ENCODE measurements around the gene KLK12. TPM values are rescaled to one million over a fixed set of nuclear protein-coding genes. Genes with fewer than 3 reads are reported as not detected.

The KLK12 gene
- total RNA-seq, 2 donors from 2014 or later: not detected

DNA sequence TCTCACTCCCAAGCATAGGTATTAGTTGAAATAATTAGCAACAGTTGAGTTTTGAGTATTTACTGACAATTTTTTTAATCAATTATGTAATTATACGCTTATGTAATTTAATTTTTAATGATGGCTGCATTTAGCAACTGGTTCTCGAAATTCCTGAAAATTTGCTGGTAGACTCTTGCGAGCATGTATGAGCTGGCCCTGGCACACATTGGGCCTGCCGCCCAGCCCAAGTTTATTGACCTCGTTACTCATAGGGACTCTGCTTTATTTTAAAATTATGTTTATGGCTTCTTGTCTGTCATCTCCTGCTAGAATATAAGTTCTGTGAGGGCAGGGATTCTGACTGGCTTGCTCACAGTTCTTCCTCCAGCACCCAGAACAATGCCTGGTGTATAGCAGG, 41.2 kb upstream of the KLK12 start:
- Histone ChIP-seq H3K9me3 (no peaks in the 10 kb centered on the region), H3K27me3 (no peaks in the 10 kb centered on the region), H3K27ac (no peak overlapping the region), H3K36me3 (replicated peaks in 1 of 2; ENCODE audit: insufficient read depth in 1 of 2, low read depth in 2 of 2) (no peaks in the 10 kb centered on the region), H3K4me3 (no peak overlapping the region), H3K4me1 (peaks cover 9% of the 10 kb centered on the region)
- WGBS, 2 donors: 85 to 88% methylated on average over 5 of the region's 5 CpGs
- TF ChIP-seq CTCF (IDR thresholded peaks at IDR 0.05) (no peak), POLR2A (IDR thresholded peaks at IDR 0.05) (no peak)
- no peak for ATAC-seq
- no peak for DNase-seq
- intact Hi-C loops (cut with DNase I): no loop called here

- DNase-seq (no peak), ATAC-seq (no peak)
- H3K27ac ChIP-seq: no peak overlapping the region
- H3K4me1 ChIP-seq: peaks cover 10% of the 10 kb centered on the region
- no peak overlapping the region for H3K4me3 ChIP-seq
- no peaks in the 10 kb centered on the region for H3K9me3 ChIP-seq
- WGBS, 2 donors: 16 to 24% methylated on average over 4 of the region's 4 CpGs
- TF ChIP-seq POLR2A (IDR thresholded peaks at IDR 0.05) (no peak), CTCF (IDR thresholded peaks at IDR 0.05) (no peak)
- intact Hi-C loops (cut with DNase I): no loop called here
- no peaks in the 10 kb centered on the region for H3K27me3 ChIP-seq
- H3K36me3 ChIP-seq (replicated peaks in 1 of 2; ENCODE audit: insufficient read depth in 1 of 2, low read depth in 2 of 2): no peaks in the 10 kb centered on the region
These were observed 36.2 kb upstream of the KLK12 start for GRCh38 chr19:51071095-51071405.

DNA sequence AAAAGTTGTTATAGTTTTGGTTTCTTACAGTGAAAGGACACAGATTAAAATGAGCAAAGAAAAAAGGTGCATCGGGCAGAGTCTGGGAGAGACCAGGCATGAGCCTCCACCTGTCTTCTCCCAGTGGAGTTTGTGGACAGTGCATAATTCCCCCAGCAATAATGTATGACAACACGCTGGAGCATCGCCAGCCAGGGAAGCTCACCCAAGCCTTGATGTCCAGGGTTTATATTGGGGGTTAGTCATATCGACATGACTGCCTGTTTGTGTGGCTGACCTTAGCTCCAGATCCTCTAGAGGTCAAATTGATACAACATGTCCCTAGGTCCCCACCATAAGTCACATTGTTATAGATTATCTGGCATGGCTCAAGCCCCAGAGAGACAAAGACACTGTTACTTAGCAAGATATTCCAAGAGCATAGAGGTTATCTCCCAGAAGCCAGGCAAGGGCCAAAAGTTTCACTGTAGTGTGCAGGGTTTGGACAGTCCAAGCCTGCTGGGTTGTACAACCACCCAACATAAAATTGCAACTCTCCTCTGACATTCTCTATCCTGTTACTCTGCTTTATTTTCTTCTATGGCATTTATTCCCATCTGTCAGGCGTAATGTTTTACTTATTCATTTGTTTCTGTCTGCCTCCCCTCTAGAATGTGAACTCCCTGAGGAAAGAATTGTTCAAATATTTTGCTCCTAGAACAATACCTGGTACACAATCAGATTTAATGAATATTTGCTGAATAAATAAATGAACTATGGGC, 35.7 kb upstream of the KLK12 start:
- no peak overlapping the region for H3K27ac ChIP-seq
- no peaks in the 10 kb centered on the region for H3K36me3 ChIP-seq (replicated peaks in 1 of 2; ENCODE audit: insufficient read depth in 1 of 2, low read depth in 2 of 2)
- H3K4me1 ChIP-seq: peaks cover 11% of the 10 kb centered on the region
- no peaks in the 10 kb centered on the region for H3K9me3 ChIP-seq
- H3K27me3 ChIP-seq: no peaks in the 10 kb centered on the region
- WGBS, 2 donors: 65 to 71% methylated on average over 5 of the region's 5 CpGs
- no peak overlapping the region for H3K4me3 ChIP-seq
- DNase-seq: no peak
- intact Hi-C loops (cut with DNase I): no loop called here
- TF ChIP-seq POLR2A (IDR thresholded peaks at IDR 0.05) (no peak), CTCF (IDR thresholded peaks at IDR 0.05) (no peak)
- no peak for ATAC-seq

- no peaks in the 10 kb centered on the region for H3K9me3 ChIP-seq
- H3K4me1 ChIP-seq: peaks cover 30% of the 10 kb centered on the region
- no peaks in the 10 kb centered on the region for H3K36me3 ChIP-seq (replicated peaks in 1 of 2; ENCODE audit: insufficient read depth in 1 of 2, low read depth in 2 of 2)
- H3K27ac ChIP-seq: no peak overlapping the region
- TF ChIP-seq POLR2A (IDR thresholded peaks at IDR 0.05) (no peak), CTCF (IDR thresholded peaks at IDR 0.05) (no peak)
- ATAC-seq (no peak), DNase-seq (no peak)
- H3K27me3 ChIP-seq: no peaks in the 10 kb centered on the region
- intact Hi-C loops (cut with DNase I): no loop called here
- no peak overlapping the region for H3K4me3 ChIP-seq
- 66 to 74% methylated on average over 7 of the region's 7 CpGs for WGBS, 2 donors
These were observed 31.8 kb upstream of the KLK12 start for GRCh38 chr19:51066393-51067186.

Measured in body of pancreas (tissue), 4 donors.